Kidney (tissue), 14 donors: ENCODE data around the gene RAB20. TPM values are rescaled to one million over a fixed set of nuclear protein-coding genes. Genes with fewer than 3 reads are reported as not detected.

Source experiments
- DNase-seq, 5 donors: peaks; one replicate each; pipeline ENCODE4 v3.0.0-alpha.2; 2013 to 2020
- FAIRE-seq: peaks from 2 replicates; lab custom pipeline; 2012; peaks lifted over from hg19 to GRCh38; lab: Jason Lieb, UNC
- H3K27ac ChIP-seq, 2 donors: one replicate each; pipeline ENCODE4 v1.7.0; 2013; ENCODE audit warnings: low read depth in 2 of 2, low read length in 2 of 2, inconsistent platforms in 1 of 2
- H3K27me3 ChIP-seq: one replicate; pipeline ENCODE4 v1.7.1; 2013; ENCODE audit warnings: low read length, inconsistent platforms; ENCODE audit not compliant: control insufficient read depth, insufficient read depth
- H3K36me3 ChIP-seq, 3 donors: one replicate each; pipeline versions ENCODE4 v1.7.0 to v1.7.1; 2013; ENCODE audit warnings: low read length in 3 of 3, control low read depth in 1 of 3, inconsistent platforms in 1 of 3; ENCODE audit not compliant: insufficient read depth in 3 of 3, control insufficient read depth in 2 of 3
- H3K4me1 ChIP-seq, 3 donors: one replicate each; pipeline versions ENCODE4 v1.7.0 to v1.7.1; 2013; ENCODE audit warnings: low read length in 3 of 3, inconsistent platforms in 1 of 3, low read depth in 1 of 3; ENCODE audit not compliant: control insufficient read depth in 2 of 3, insufficient read depth in 2 of 3
- H3K4me3 ChIP-seq, 3 donors: one replicate each; pipeline versions ENCODE4 v1.7.0 to v1.8.1; 2013; ENCODE audit warnings: low read length in 3 of 3, control low read depth in 1 of 3, inconsistent platforms in 1 of 3
- H3K9ac ChIP-seq, 3 donors: one replicate each; pipeline versions ENCODE4 v1.7.0 to v1.7.1; 2013; ENCODE audit warnings: low read length in 3 of 3, control low read depth in 1 of 3, inconsistent platforms in 1 of 3
- H3K9me3 ChIP-seq, 3 donors: one replicate each; pipeline versions ENCODE4 v1.7.0 to v1.7.1; 2013; ENCODE audit warnings: low read length in 3 of 3, control low read depth in 1 of 3, inconsistent platforms in 1 of 3; ENCODE audit not compliant: control insufficient read depth in 2 of 3, insufficient read depth in 1 of 3
- CTCF ChIP-seq: IDR thresholded peaks from 3 replicates; pipeline ENCODE4 v1.5.1; 2012; ENCODE audit warnings: mild to moderate bottlenecking, moderate library complexity, borderline replicate concordance; ENCODE audit not compliant: insufficient read depth; ENCODE audit errors: extremely low read depth
- intact Hi-C: fragments of 100-400 bp; cut with DNase I; formaldehyde crosslinking; loops from one replicate; pipeline ENCODE4 v1.11.1; 2022
- polyA plus RNA-seq: library from polyadenylated mRNA; stranded (reverse); fragments of 350-450 nt; fragmentation: Illumina TruSeq; extraction: RNeasy Lipid Tissue Mini Kit (QIAGEN cat#74804); gene quantifications from one replicate; pipeline ENCODE4 v1.2.3, GENCODE V29; 2014; ENCODE audit warnings: low read depth, low replicate concordance; ENCODE audit not compliant: insufficient read depth
- total RNA-seq: library from RNA; stranded (reverse); fragmentation: NEBNext Ultra II Directional; extraction: Animal tissue kit (Norgen Biotek cat#: 25700); gene quantifications from one replicate; pipeline ENCODE4 v1.2.1, GENCODE V29; 2021
- donor health status: control.
- donor health status: control.
- donor health status: control.
- donor health status: control.
- donor health status: control.
- donor health status: DM: yes; HTN: yes; CAD: no.
- donor health status: Normal renal cell carcinoma (clear cell type).

RAB20 gene
- total and polyA plus RNA-seq, 2 donors from 2014 or later = 33.6 to 47.7 TPM

DNA sequence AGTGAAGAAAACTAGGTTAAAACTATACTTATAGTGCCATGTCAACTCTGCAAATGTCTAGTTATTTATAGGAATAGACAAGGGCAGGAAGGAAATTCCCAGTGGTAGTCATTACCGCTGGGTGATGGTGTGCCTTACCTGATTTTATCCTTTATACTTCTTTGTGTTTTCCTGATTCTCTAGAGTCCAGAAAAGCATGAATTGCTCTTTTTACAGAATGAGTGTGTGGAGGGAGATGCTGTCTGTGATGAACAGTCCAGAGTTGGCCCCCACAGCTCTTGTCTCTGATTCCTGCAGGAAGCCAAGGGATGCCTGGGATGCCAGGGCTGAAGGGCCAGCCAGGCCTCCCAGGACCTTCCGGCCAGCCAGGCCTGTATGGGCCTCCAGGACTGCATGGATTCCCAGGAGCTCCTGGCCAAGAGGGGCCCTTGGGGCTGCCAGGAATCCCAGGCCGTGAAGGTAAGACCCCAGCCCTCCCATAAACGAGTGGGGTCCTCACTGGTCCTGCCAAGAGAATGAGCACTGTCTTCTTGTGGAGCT lies 83.7 kb downstream of the RAB20 start:
- no peak overlapping the region for H3K4me3 ChIP-seq
- no peak overlapping the region for H3K9ac ChIP-seq
- peaks cover 14 to 58% (median 27%) of the 10 kb centered on the region in 3 donors for H3K36me3 ChIP-seq
- H3K4me1 ChIP-seq = no peaks in the 10 kb centered on the region
- intact Hi-C loops = no loop called here
- H3K27ac ChIP-seq = no peak overlapping the region
- FAIRE-seq (no peak), DNase-seq (peak in 1 of 5 donors; percentile 39)
- H3K27me3 ChIP-seq = no peaks in the 10 kb centered on the region
- TF ChIP-seq CTCF = no peak
- H3K9me3 ChIP-seq = no peaks in the 10 kb centered on the region

- FAIRE-seq = no peak
- peaks cover 0 to 4% (median 4%) of the 10 kb centered on the region in 3 donors for H3K4me1 ChIP-seq
- H3K36me3 ChIP-seq = peaks cover 12 to 42% (median 27%) of the 10 kb centered on the region in 3 donors
- no peak overlapping the region for H3K4me3 ChIP-seq
- H3K27ac ChIP-seq = no peak overlapping the region
- H3K27me3 ChIP-seq = no peaks in the 10 kb centered on the region
- no peak overlapping the region for H3K9ac ChIP-seq
- intact Hi-C loops = no loop called here
- no peaks in the 10 kb centered on the region for H3K9me3 ChIP-seq
- no peak for TF ChIP-seq CTCF
- peak in 1 of 5 donors; percentile 39 for DNase-seq
Observed at GRCh38 chr13:110476220-110476617, 85.3 kb downstream of the RAB20 start.

DNA sequence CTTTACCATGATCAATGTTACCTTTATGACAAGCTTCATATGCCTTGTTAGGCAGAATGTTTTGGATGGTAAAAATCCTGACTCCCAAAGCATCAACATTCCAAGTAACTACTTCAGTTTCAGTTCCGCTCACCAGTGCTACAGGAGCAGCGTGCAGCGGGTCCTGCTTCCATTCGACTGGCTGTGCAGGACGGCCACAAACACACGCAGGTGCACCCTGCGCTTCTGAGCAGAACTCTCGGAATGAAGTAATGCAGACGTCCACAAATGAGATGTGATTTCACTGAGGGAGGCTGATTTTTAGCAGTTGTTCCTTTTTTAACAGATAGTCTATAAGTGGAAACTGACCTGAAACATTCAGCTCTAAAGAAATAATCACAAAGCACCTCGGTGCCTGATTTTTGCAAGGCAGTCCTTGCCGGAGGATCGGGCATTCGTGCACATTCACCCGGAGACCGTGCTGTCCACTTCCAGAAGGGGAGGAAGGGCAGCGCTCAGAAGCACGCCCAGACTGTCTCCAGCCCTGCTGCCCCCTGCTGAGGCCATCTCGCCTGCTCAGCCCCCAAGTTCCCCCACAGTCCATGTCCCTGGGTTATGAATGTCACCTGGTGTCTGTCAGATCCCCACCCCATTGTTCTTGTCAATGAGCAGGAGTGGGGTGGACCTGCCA lies 85.8 kb downstream of the RAB20 start:
- H3K9me3 ChIP-seq = no peaks in the 10 kb centered on the region

More for the DNA sequence above, 85.8 kb downstream of the RAB20 start:
- intact Hi-C loops = no loop called here
- Histone ChIP-seq H3K36me3 (peaks cover 12 to 44% (median 29%) of the 10 kb centered on the region in 3 donors), H3K4me1 (peaks cover 0 to 8% (median 8%) of the 10 kb centered on the region in 3 donors), H3K27ac (no peak overlapping the region), H3K4me3 (no peak overlapping the region), H3K27me3 (no peaks in the 10 kb centered on the region), H3K9ac (no peak overlapping the region)
- no peak for TF ChIP-seq CTCF
- DNase-seq (peak in 1 of 5 donors; percentile 49), FAIRE-seq (no peak)
